ENCODE results near the gene MED12L.

The MED12L gene

GRCh38 chr3:151268267-151269235 is 183.1 kb downstream of the MED12L start:
- no peak for DNase-seq

DNA sequence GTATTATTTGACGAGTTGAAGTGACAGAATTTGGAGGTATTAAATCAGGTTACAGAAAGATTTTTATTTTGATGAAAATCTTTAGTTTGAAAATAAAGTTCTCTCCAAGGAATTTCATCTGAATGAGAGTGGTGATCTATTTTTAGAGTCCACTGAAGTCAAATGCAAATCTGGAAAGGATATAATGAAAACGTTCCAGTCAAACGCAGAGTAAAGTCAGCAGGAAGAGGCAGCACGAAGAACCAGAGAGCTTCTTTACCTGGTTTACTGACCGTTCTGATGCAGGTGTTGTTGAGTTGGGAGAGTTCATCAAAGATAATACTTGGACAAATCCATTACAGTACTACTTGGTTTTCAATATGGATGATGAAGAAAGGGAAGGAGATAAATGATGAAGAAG is 184.2 kb downstream of the MED12L start:
- no peak for DNase-seq

DNA sequence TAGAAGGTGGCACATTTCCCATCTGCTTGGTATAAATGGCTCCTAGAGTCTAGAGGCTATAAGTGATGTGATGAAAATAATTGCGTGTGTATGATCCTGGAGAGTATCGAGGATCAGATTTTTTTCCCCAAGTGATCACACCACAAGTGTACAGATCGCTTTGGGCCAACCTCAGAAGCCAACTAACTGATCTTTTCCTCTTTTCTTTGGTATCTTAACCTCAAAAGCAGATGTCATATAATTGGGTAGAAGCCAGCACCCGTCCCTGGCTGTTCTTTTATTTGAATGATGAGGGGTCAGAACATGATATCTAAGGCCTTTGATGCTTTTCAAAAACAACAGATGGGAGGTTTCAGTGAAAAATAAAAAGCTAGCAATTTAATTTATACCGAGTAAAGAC is 189.6 kb downstream of the MED12L start:
- DNase-seq, result no peak

DNA sequence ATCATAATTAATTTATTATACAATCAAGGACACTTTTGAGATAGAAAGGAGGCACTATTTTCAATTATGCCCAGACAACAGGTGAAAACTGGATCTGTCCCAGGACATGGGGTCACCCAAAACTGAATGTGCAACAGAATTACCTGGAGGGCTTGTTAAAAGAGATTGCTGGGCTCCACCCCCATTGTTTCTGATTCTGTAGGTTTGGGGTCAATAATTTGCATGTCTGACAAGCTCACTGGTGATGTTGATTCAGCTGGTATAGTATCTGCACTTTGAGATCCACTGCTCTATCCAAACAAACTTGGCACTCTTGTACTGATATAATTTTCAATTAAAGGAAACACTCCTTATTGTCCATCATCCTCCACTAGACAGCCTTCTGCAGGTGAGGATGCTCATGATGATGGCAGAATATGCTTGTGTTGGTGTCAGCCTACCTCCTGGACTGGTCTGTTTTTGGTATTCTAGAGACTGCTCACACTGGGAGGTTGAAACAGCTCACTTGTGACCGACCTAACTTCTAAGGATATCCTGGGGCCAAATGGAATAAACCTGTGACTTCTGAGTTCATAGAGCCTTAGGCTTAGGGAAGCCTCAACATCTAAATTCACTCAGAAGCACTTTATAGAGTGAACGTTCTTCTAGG is 190.7 kb downstream of the MED12L start:
- no peak for DNase-seq

DNA sequence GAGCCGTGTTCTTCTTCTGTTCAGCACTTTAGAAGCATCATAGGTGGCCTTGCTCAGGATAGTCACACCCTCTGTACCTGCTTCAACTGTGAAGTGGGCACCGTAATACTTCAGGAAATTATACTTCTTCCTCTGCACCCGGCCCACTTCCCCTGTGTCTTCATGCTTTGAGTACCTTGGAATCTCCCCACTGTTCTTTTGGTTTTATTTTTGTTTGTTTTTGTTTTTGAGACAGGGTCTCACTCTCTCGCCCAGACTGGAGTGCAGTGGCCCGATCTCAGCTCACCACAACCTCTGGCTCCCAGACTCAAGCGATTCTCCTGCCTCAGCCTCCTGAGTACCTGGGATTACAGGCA is 191.2 kb downstream of the MED12L start:
- no peak for DNase-seq

GRCh38 chr3:151278230-151278629 is 192.8 kb downstream of the MED12L start, which contains the start of gene P2RY14:
Gene P2RY14, minus strand, starts transcription at chr3:151278542. Its CDS starts 64,226 bp downstream, at chr3:151214316.
- DNase-seq, result no peak

DNA sequence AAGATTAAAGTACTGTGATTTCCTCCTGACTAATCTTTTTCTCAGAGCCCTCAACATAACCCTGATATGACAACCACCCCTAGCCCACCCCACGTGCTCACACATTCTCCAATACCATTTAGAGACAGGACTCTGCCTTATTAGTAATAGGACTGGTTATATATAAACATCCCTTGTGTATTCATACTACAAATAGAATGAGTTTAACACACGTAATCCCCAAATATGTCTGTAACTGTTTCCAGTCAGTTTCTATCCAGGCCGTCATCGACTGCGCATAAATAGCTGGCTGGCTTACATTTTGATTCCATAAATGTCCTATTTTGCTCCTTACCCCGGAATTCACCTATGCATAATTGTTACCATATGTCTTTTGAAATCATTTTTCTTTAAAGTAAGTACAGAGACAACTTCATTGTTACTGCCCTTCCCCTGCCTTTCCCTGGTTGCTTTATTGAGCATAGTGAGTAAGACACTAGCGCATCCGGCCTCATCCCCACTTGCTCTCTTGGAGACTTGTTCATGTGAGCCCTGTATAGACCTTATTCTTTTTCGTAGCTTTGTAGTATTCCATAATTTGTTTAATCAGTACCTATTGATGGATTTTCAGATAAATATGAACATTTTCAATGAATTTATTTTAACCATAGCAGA is 196.3 kb downstream of the MED12L start:
- DNase-seq, result no peak

- peak; percentile 50 for DNase-seq
Measured at GRCh38 chr3:151282921-151283320, 197.5 kb downstream of the MED12L start.

DNA sequence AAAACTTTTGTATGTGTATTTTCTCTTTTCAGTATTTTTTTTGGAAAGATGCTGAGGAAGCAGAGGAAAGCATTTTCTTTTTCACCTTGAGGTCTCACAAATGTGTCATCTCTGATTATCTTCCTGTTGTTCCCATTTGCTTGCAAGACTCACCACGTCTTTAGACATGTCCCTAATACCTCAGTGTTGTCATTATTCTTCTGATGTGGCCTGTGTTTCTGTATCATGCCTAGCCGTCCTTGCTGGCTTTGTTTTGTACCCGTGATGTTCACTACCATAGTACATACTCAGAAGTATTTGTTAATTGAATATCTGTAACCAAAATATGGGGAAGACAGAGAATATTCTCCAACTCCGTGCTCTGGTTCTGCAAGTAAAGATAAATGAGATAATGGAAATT is 197.9 kb downstream of the MED12L start:
- DNase-seq, result no peak

DNA sequence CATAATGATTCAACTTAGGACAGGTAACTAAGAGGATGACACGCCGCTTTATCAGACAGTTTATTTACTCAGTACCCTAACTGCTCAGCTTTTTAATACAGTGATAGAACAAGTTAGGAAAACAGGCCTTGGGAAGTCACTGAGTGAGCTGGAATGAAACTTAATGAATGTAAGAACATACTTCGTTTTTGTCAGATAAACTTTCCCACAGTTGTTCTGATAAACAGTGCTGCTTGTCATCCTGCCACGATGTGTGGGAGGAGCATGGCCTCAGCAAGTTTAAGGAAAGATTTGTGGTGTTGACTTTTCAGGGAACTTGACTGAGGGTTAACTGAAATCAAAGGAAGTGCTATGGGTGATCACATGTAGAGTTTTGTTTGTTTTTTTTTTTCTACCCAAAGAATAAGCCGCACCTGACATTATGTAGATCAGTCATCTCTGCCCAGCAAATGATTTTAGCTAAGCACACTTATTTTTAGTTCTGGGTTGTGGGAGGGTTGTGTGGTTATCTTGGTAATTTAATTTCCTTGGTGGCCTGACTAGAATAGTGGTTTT is 198.5 kb downstream of the MED12L start:
- DNase-seq, result no peak

GRCh38 chr3:151285940-151286339 is 200.5 kb downstream of the MED12L start:
- DNase-seq, result no peak

GRCh38 chr3:151289445-151289844 is 204.0 kb downstream of the MED12L start:
- no peak for DNase-seq

- DNase-seq, result no peak
Measured at GRCh38 chr3:151290673-151291072, 205.2 kb downstream of the MED12L start.

DNA sequence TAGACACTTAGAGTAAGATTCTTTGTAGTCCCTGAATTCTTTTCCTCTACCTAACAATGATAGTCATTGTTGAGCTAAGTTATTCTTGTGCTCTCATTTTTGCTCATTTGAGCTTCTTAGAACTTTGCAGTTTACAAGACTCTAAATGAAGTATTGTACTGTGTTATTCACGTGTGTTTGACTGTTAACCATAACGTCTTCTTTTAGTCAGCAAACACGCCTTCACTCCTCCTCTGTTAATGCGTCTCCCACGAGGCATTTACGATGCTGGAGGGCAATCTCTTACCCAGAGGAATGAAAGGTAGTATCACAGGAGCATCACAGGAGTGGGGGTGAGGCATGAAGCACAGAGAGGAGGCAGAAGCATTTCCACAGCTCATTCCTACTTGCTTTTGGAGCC is 207.7 kb downstream of the MED12L start:
- DNase-seq, result no peak

- DNase-seq, result no peak
Measured at GRCh38 chr3:151296226-151296625, 210.8 kb downstream of the MED12L start.

DNA sequence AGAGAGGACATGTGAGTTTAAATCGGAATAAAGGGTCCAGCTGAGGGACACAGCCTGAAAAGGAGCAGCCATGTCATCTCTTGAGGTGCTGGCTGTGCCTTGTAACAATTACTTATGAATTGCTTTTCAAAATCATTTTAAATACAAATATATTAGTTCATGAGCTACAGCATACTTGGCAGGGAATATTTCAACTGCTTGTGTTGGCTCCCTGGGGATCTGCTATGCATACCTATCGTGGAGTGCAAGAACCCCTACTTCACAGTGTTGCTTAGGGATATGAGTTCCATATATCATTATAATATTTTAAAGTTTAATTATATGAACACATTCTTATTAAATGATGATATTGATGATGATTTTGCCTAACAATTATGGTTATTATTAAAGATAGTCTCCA is 212.0 kb downstream of the MED12L start:
- no peak for DNase-seq

- no peak for DNase-seq
Measured at GRCh38 chr3:151299006-151299405, 213.5 kb downstream of the MED12L start.

DNA sequence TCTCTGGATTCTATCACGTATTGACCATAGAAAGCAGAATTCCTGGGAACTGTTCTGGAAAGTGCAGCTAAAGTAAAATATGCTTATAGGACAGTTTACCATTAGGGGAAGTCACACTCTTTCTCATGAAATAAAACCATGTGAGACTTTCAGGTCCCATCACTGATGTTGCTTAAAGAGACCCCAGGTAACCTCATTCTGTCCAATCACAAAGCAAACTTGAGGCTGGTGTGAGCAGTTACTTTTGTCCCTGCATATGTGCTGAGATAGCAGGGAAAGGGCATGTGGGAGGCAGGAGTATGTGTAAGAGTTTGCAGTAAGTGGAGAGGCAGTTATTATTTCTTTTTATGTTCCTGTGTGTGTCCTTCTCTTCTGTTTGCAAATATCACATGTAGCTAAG is 215.1 kb downstream of the MED12L start:
- no peak for DNase-seq

DNA sequence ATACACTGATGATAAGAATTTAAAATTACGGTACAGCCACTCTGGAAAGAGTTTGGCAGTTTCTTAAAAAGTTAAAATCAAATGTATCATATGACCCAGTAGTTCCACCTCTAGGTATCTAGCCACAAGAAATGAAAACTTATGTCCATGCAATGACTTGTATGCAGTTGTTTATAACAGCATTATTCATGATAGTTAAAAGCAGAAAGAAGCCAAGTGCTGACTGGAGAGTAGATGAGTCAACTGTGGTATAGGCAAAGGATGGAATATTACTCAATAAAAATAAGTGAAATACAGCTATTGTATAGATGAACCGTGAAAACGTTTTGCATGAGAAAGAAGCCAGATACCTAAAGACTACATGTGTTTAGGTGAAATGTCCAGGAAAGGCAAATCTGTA is 216.3 kb downstream of the MED12L start:
- DNase-seq, result no peak

DNA sequence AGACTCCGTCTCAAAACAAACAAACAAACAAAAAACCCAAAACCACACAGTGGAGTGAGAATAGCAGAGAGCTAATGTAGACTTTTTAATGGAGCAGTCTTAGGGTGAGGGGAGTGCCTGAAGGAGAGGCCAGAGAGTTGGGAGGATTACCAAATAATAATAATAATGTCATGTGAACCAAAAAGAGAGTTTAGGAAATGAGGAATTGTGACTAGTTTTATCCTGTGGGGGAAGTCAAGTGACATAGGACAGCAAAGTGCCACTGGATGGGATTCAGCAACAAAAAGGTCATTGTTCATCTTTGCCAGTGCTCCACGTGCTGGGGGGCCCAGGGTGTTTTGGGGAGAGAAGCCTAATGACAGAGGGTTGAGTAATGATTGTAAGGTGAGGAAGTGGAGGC is 218.3 kb downstream of the MED12L start:
- no peak for DNase-seq

DNA sequence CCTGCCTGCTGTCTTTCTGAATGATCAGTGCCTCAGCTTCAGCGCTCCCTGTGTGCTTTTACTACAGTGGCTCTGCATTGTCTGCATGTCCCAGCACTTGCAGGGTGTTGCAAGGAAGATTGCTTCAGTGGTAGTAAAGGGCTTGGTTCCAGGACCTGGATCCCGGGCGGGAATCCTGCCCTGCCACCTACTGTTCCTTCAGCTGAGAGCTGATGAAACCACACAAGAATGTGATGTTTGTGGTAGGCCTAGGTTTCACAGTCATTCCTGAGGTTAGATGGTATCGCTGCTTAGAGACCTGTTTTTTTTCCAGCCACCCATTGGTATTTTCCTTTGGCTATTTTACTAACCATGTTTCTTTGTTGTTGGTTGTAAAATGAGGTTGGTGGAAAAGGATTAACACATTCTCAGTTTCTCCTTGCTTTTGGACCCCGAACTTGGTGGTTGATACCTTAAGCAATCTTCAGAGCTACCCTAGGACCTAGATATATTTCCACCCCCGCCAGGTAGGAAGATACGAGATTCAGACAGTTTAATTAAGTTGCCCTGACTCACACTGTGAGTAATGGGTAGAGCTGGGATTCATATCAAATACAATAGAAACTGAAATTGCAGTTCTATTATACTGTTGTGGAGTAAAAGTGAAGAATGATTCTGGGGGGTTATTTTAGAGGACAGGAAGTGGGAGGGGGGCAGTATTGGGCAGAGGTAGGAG is 219.8 kb downstream of the MED12L start:
- DNase-seq, result no peak

DNA sequence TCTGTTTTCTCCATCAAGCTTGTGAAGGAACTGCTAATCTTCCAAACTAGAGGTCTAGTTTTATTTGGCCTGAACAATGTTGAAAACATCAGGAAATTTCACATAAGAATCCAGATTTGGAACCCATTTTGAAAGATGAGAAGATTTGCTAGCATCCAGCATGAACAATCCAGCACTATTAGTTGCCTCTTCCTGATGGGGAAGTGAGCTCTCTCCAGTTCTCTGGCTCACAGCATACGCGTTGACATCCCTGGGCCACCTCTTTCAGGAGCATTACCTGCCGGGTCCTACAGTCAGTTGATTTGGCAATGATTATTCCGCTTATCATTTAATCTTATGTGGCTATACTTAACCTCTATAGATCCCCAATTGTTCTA is 220.3 kb downstream of the MED12L start:
- no peak for DNase-seq
